GM12891 (cell line): ENCODE data around the gene DDX39A.

ENCODE experiments used
- POLR2A ChIP-seq: IDR thresholded peaks from 2 replicates; pipeline ENCODE4 v1.6.1; 2011; ENCODE audit warnings: low read depth, low read length, control low read depth
- TAF1 ChIP-seq: IDR thresholded peaks from 2 replicates; pipeline ENCODE4 v1.6.1; 2011; ENCODE audit warnings: low read depth, low read length, control low read depth

DNA sequence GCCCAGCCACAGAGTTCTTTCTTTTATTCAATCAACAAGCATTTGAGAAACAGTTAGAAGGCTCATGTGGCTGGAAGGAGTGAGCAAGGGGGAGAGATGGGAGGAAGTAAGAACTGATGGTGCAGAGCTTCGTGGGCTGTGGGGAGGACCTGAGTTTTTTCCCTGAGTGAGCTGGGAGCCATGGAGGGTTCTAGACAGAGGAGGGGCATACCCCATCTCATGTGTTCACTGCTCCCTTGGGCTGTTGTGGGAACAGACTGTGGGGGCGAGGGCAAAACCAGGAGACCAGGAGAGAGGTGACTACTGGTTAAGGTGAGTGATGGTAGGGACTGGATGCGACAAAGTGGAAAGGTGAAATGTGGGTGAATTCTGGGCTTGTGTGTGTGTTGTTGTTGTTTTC, 11.6 kb upstream of the DDX39A start:
- no peak for TF ChIP-seq POLR2A
- TF ChIP-seq TAF1: no peak
